GM21423 (cell line): ENCODE measurements around the gene DCTN2.
"Not testable (repeated sequence)": the region's sequence is repeated elsewhere in the genome, so short reads cannot be mapped to it uniquely, and the experiment has no call there.

Source experiments
- ATAC-seq: cut with Tn5 transposase; IDR thresholded peaks from one replicate; pipeline ENCODE4 v1.9.1; 2021; ENCODE audit warnings: mild to moderate bottlenecking, moderate library complexity; ENCODE audit not compliant: unreplicated experiment

DCTN2 gene

GRCh38 chr12:57546438-57547287, at the start of gene DCTN2:
Gene DCTN2, minus strand, starts transcription at chr12:57547192. Its CDS starts 129 bp downstream, at chr12:57547063.
- ATAC-seq, result peak; percentile 98

GRCh38 chr12:57593187-57593586, 46.2 kb upstream of the DCTN2 start:
- no peak for ATAC-seq

DNA sequence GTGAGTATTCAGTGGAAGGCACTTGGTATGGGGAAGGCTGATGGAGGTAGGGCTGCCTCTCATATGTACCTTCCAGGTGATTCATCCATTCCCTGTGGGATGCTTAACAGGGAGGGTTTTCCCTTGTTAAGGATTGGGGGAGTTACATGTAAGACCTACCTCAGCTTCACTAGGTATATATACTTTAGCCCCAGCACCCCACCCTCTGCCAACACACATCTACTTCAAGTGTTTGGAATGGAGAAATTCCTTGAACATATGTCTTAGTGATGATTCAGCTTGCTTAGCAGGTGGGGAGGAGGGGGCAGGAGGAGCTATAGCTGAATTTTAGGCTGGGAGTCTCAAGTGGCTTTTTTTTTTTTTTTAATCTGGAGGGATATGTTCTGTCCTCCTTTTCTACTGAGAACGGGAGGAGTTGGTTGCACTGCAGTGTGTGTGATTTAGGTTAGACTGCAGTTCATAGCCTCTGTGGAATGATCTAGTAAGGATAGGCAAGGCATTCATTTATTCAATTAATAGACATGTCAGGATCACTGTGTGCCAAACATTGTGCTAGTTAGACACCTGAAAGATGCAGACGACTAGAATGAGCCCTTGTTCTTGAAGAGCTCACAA, 45.7 kb upstream of the DCTN2 start:
- no peak for ATAC-seq

DNA sequence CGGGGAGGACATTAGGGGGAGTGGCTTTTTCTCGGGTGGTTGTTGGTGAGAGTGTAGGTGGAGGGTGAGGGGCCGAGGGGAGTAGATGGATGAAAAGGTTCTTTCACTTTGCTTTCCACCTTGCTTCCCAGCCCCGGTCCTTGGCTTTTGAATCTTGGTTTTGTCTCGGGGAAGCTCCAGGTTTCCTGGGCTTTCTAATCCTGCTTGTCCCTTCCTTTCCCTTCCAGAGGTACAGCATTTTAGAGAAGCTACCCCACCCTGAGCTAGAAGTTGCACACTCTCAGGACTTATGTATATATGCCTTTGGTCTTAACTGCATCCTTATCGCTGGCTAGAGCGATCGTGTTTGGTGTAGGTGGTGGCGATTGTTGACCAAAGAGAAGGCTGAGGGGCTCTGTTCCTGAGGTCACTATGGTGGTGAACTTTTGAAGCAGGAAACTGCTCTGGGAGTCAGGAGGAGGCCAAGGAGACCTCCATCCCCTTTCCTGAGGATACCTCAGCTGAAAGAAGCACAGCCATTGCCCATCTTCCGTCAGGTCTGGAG, 44.9 kb upstream of the DCTN2 start:
- ATAC-seq, result no peak

DNA sequence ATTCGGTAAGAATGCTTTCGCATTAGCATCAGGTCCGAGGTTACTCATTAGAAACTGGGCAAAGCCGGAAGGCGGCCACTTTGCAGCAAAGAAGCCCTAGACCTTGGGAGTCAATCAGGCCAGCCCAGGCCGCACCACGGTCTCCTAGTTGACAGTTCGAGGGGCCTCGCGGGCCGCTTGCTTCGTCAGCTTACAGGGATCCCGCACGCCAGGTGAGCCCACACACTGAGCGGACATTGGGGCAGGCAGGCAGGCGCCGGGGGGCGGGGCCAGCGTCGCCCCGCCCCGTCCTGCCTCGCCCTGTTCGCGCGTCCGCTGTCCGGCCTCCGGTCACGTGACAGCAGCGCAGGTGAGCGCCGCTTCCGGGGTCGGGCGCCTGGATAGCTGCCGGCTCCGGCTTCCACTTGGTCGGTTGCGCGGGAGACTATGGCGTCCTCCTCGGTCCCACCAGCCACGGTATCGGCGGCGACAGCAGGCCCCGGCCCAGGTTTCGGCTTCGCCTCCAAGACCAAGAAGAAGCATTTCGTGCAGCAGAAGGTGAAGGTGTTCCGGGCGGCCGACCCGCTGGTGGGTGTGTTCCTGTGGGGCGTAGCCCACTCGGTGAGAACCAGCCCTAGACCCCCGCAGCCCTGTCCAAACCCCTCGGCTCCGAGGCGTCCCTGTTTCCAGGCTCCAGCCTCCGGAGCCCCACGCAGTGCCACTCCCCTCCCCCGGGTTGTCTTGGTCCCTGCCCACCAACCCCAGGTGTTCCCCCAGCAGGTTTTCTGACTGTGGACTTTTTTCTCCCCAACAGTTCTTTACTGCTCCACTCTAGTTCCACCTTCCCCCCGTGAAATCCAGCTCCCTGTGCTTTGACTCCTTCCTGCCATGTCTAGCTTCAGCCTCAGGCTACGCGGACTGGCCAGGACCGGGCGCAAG, 44.1 kb upstream of the DCTN2 start, which contains the start of gene PIP4K2C:
PIP4K2C (plus strand) TSS at position 329 of the 918 bp plus-strand sequence; CDS start at position 427, 98 bp downstream.
- ATAC-seq, result peak; percentile 96

GRCh38 chr12:57590479-57590863, 43.5 kb upstream of the DCTN2 start:
- no peak for ATAC-seq

- ATAC-seq, result not testable (repeated sequence)
These were observed 42.1 kb upstream of the DCTN2 start for GRCh38 chr12:57588951-57589610.

GRCh38 chr12:57586832-57587429, 39.9 kb upstream of the DCTN2 start:
- ATAC-seq, result no peak

GRCh38 chr12:57586128-57586527, 39.1 kb upstream of the DCTN2 start:
- no peak for ATAC-seq

DNA sequence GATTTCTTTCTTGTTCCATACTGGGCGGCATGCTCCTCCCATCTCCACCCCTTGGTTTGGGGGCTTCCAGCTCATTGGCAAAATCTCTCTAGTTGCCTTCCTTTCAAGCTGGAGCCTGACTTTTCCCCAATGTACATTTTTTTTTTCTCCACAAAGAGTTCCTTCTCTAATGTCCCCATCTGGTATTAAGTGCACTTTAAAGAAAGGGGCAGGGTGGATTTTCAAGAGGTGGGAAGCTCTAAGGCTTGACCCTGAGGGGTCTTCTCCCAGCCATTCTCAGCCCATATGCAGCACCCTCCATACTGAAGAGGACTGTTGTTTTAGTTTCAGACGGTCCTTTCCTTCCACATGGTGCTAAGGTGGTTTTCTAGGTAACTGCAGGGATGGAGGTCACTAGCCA, 38.2 kb upstream of the DCTN2 start:
- ATAC-seq, result no peak

- ATAC-seq, result no peak
These were observed 37.7 kb upstream of the DCTN2 start for GRCh38 chr12:57584690-57585089.

DNA sequence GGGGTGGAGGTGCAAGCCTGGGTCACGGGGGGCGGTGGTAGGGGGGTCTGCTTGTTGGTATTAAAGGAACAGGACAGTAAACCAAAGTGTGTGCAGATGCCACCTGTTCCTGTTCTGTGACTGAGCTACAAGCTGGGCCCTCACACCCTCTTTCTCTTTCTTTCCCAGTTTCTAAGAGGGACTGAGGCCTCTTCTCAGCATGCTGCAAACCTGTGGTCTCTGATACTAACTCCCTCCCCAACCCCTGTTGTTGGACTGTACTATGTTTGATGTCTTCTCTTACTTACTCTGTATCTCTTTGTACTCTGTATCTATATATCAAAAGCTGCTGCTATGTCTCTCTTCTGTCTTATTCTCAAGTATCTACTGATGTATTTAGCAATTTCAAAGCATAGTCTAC, 37.1 kb upstream of the DCTN2 start:
- no peak for ATAC-seq

DNA sequence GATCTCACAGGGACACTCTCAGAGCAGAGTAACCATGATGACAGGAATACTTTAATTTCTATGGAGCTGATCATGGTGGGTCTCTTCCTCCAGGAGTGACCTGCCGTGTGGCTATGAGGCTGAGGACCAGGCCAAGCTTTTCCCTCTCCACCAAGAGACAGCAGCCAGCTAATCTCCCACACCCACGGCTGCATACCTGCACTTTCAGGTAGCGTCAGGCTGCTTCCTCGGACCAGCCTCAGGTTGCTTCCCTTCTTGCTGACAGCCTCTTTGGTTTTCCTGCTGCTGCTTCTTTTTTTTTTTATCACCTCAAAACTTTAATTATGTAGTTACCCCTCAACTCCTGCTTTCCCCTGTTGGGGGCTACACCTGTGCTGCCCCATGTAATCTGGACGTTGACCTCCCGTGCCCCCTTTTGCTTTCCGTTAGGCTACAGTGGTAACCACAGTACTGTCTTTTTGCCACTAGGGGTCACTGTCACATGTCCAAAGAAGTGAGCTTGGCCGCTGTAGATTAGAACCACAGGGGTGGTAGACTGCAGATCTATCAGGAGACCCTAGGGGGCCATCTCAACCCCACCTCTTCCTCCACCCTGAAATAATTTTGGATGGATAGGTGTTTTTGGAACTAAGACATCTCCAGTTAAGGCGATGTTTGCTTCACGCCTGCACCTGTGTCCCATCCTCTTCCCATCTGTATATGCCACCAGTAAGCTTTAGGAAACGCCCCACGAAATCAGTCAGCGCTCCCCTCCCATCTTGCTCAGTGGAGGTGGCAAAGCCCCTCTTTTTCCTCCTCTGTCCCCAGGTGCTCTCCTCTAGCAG, 36.2 kb upstream of the DCTN2 start:
- ATAC-seq, result peak; percentile 96

DNA sequence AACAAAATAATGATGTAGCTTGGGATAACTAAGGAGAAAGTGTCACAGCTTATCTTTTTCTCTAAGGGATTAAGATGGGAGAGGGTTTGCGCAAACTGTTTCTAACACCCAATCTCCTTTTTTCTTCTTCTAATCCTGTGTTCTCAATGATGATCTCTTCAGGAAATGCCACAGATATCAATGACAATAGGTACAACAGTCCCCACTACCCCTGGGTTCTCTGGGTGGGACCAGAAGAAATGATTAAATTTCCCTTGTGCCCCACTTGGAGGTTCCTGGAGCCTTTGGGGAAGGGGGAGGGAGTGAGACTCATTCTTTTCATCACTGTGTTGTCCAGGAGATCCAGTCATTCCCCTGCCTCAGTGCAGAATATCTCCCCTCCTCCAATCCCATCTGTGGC, 35.4 kb upstream of the DCTN2 start:
- ATAC-seq, result no peak

- no peak for ATAC-seq
These were observed 34.8 kb upstream of the DCTN2 start for GRCh38 chr12:57581802-57582201.

GRCh38 chr12:57580466-57580795, 33.4 kb upstream of the DCTN2 start:
- ATAC-seq, result no peak

- no peak for ATAC-seq
These were observed 32.9 kb upstream of the DCTN2 start for GRCh38 chr12:57579677-57580465.

- no peak for ATAC-seq
These were observed 32.0 kb upstream of the DCTN2 start for GRCh38 chr12:57579011-57579410.
